Kidney epithelial cell (primary cell): ENCODE results near the gene KRTAP10-6. TPM values are rescaled to one million over a fixed set of nuclear protein-coding genes. Genes with fewer than 3 reads are reported as not detected.

Experiments
- DNase-seq: peaks from one replicate; pipeline ENCODE4 v3.0.0-alpha.2; 2010; ENCODE audit warnings: low read depth
- H3K27me3 ChIP-seq: 2 replicates; pipeline ENCODE4 v1.6.0; 2011; ENCODE audit warnings: low read length; ENCODE audit not compliant: control insufficient read depth, insufficient read depth
- H3K36me3 ChIP-seq: 2 replicates; pipeline ENCODE4 v1.5.1; 2011; ENCODE audit warnings: low read length; ENCODE audit not compliant: control insufficient read depth, insufficient read depth
- H3K4me3 ChIP-seq: 2 replicates; pipeline ENCODE4 v1.5.1; 2011; ENCODE audit warnings: low read depth, mild to moderate bottlenecking, control low read depth, low read length
- CTCF ChIP-seq: IDR thresholded peaks from 2 replicates; pipeline ENCODE4 v1.5.1; 2011; ENCODE audit warnings: mild to moderate bottlenecking, moderate library complexity, low read length, control low read depth, inconsistent platforms; ENCODE audit not compliant: insufficient read depth, poor library complexity, severe bottlenecking
- total RNA-seq: library from RNA; depleted of rRNA; stranded (reverse); fragments of >200 nt; gene quantifications from 2 replicates; pipeline ENCODE4 v1.2.3, GENCODE V29; 2015

The KRTAP10-6 gene
- total RNA-seq, 1 donor from 2014 or later: not detected

GRCh38 chr21:44547656-44548331, 44.5 kb downstream of the KRTAP10-6 start:
- no peak for DNase-seq
- no peaks in the 10 kb centered on the region for H3K36me3 ChIP-seq
- H3K4me3 ChIP-seq: no peak overlapping the region
- TF ChIP-seq CTCF: no peak
- no peaks in the 10 kb centered on the region for H3K27me3 ChIP-seq

- Histone ChIP-seq H3K27me3 (no peaks in the 10 kb centered on the region), H3K4me3 (no peak overlapping the region), H3K36me3 (no peaks in the 10 kb centered on the region)
- TF ChIP-seq CTCF: no peak
- DNase-seq: no peak
Measured at GRCh38 chr21:44544566-44544965, 47.7 kb downstream of the KRTAP10-6 start.

- no peak for DNase-seq
- Histone ChIP-seq H3K27me3 (no peaks in the 10 kb centered on the region), H3K36me3 (no peaks in the 10 kb centered on the region), H3K4me3 (no peak overlapping the region)
- TF ChIP-seq CTCF: no peak
Measured at GRCh38 chr21:44542716-44543115, 49.6 kb downstream of the KRTAP10-6 start.

Other genes starting within 250 kb of the KRTAP10-6 start
- gene TRPM2, start 238.9 kb downstream of the KRTAP10-6 start, total RNA-seq: 2.8 and 2.9 TPM in 2 replicates
- 3.4 and 3.6 TPM in 2 replicates for gene LRRC3, start 137.0 kb downstream of the KRTAP10-6 start, total RNA-seq
- gene KRTAP10-1, start 52.3 kb downstream of the KRTAP10-6 start, total RNA-seq: not detected in 2 replicates
- not detected in 2 replicates for gene KRTAP10-2, start 41.0 kb downstream of the KRTAP10-6 start, total RNA-seq
- not detected in 2 replicates for gene KRTAP10-3, start 33.7 kb downstream of the KRTAP10-6 start, total RNA-seq
- not detected in 2 replicates for gene KRTAP10-4, start 18.8 kb downstream of the KRTAP10-6 start, total RNA-seq
- gene KRTAP10-5, start 11.9 kb downstream of the KRTAP10-6 start, total RNA-seq: not detected in 2 replicates
- gene KRTAP10-7, start 8.1 kb upstream of the KRTAP10-6 start, total RNA-seq: not detected in 2 replicates
- gene KRTAP10-8, start 19.6 kb upstream of the KRTAP10-6 start, total RNA-seq: not detected in 2 replicates
- gene KRTAP10-9, start 34.6 kb upstream of the KRTAP10-6 start, total RNA-seq: not detected in 2 replicates
- not detected in 2 replicates for gene KRTAP10-10, start 44.9 kb upstream of the KRTAP10-6 start, total RNA-seq
- gene KRTAP10-11, start 53.9 kb upstream of the KRTAP10-6 start, total RNA-seq: not detected in 2 replicates
- not detected in 2 replicates for gene KRTAP12-4, start 62.2 kb upstream of the KRTAP10-6 start, total RNA-seq
- gene KRTAP12-3, start 65.4 kb upstream of the KRTAP10-6 start, total RNA-seq: not detected in 2 replicates
- not detected in 2 replicates for gene KRTAP12-2, start 74.4 kb upstream of the KRTAP10-6 start, total RNA-seq
- gene KRTAP12-1, start 89.7 kb upstream of the KRTAP10-6 start, total RNA-seq: not detected in 2 replicates
- gene KRTAP10-12, start 104.7 kb upstream of the KRTAP10-6 start, total RNA-seq: not detected in 2 replicates
- not detected in 2 replicates for gene TSPEAR, start 119.1 kb upstream of the KRTAP10-6 start, total RNA-seq
- 39.5 and 40.6 TPM in 2 replicates for gene UBE2G2, start 209.3 kb upstream of the KRTAP10-6 start, total RNA-seq
- gene SUMO3, start 225.6 kb upstream of the KRTAP10-6 start, total RNA-seq: 60.9 and 61.7 TPM in 2 replicates